Cardiac fibroblast (primary cell): Measurements from ENCODE around the gene PGAP2.

Experiments
- DNase-seq, 2 donors: peaks; one replicate each; pipeline versions ENCODE4 v3.0.0 to v3.0.0-alpha.2; 2010; ENCODE audit warnings: low read depth in 2 of 2
- H3K4me3 ChIP-seq, 2 donors: replicated peaks in 1 of 2; 1 replicate in 1 of 2; 2 replicates in 1 of 2; pipeline ENCODE4 v1.5.1; 2011; ENCODE audit warnings: low read depth in 2 of 2, low read length in 2 of 2, mild to moderate bottlenecking in 2 of 2, moderate library complexity in 1 of 2
- CTCF ChIP-seq: IDR thresholded peaks from one replicate; pipeline ENCODE4 v1.5.1; 2011; ENCODE audit warnings: low read depth, mild to moderate bottlenecking, low read length, inconsistent platforms

Gene PGAP2

GRCh38 chr11:3817181-3817800 lies 8.9 kb downstream of the PGAP2 start:
- TF ChIP-seq CTCF, result no peak
- no peak for DNase-seq
- H3K4me3 ChIP-seq, result no peak overlapping the region

GRCh38 chr11:3820971-3821370 lies 12.6 kb downstream of the PGAP2 start:
- H3K4me3 ChIP-seq, result no peak overlapping the region
- TF ChIP-seq CTCF, result no peak
- no peak for DNase-seq

GRCh38 chr11:3822312-3822711 lies 14.0 kb downstream of the PGAP2 start:
- no peak for DNase-seq
- no peak overlapping the region for H3K4me3 ChIP-seq
- TF ChIP-seq CTCF, result no peak

GRCh38 chr11:3823303-3823702 lies 14.9 kb downstream of the PGAP2 start:
- no peak overlapping the region for H3K4me3 ChIP-seq
- TF ChIP-seq CTCF, result no peak
- DNase-seq, result peak; percentile 73 to 82

GRCh38 chr11:3823762-3824506 lies 15.6 kb downstream of the PGAP2 start:
- H3K4me3 ChIP-seq, result no peak overlapping the region
- no peak for TF ChIP-seq CTCF
- DNase-seq, result no peak

- peak; percentile 45 to 56 for DNase-seq
- no peak overlapping the region for H3K4me3 ChIP-seq
- peak; percentile 83 for TF ChIP-seq CTCF
Measured at GRCh38 chr11:3824714-3825472, 16.5 kb downstream of the PGAP2 start.
